NT2/D1 (cell line): ENCODE results near the gene CA9.

Experiments
- DNase-seq: peaks from one replicate; pipeline ENCODE4 v3.0.0-alpha.2; 2011; ENCODE audit warnings: low read depth, low spot score
- H3K27me3 ChIP-seq: 2 replicates; pipeline ENCODE4 v1.6.0; 2011; ENCODE audit warnings: mild to moderate bottlenecking; ENCODE audit not compliant: insufficient read length, insufficient read depth
- H3K36me3 ChIP-seq: 2 replicates; pipeline ENCODE4 v1.6.1; 2011; ENCODE audit warnings: mild to moderate bottlenecking, low read length, mixed read lengths; ENCODE audit not compliant: insufficient read depth, insufficient read length
- H3K4me1 ChIP-seq: 2 replicates; pipeline ENCODE4 v1.5.1; 2011; ENCODE audit not compliant: insufficient read depth, insufficient read length
- H3K4me3 ChIP-seq: 2 replicates; pipeline ENCODE4 v1.5.1; 2011; ENCODE audit warnings: low read depth; ENCODE audit not compliant: insufficient read length
- H3K9ac ChIP-seq: 2 replicates; pipeline ENCODE4 v1.6.0; 2011; ENCODE audit warnings: low read depth; ENCODE audit not compliant: insufficient read length
- H3K9me3 ChIP-seq: 2 replicates; pipeline ENCODE4 v1.5.1; 2011; ENCODE audit warnings: mild to moderate bottlenecking, low read length; ENCODE audit not compliant: insufficient read depth
- SUZ12 ChIP-seq: IDR thresholded peaks from 2 replicates; pipeline ENCODE4 v1.6.1; 2011; ENCODE audit not compliant: insufficient read length, insufficient read depth; ENCODE audit errors: extremely low read depth
- YY1 ChIP-seq: IDR thresholded peaks from 2 replicates; pipeline ENCODE4 v1.6.1; 2011; ENCODE audit not compliant: insufficient read length, insufficient read depth
- ZNF274 ChIP-seq: IDR thresholded peaks from 2 replicates; pipeline ENCODE4 v1.6.1; 2011; ENCODE audit warnings: mild to moderate bottlenecking, low read depth, low read length

CA9 gene

GRCh38 chr9:35664531-35665470 is 8.9 kb upstream of the CA9 start, which contains the start of gene ARHGEF39:
Gene ARHGEF39 (minus strand): TSS chr9:35665195. CDS start chr9:35665169, 26 bp downstream.
- TF ChIP-seq ZNF274 (no peak), SUZ12 (no peak), YY1 (no peak)
- H3K9me3 ChIP-seq, result no peaks in the 10 kb centered on the region
- H3K36me3 ChIP-seq, result peaks cover 45% of the 10 kb centered on the region
- H3K27me3 ChIP-seq, result no peaks in the 10 kb centered on the region
- H3K4me1 ChIP-seq, result peaks cover 12% of the 10 kb centered on the region
- peak within 1 kb of the TSS; percentile 91 for H3K9ac ChIP-seq
- peak; percentile 83 for DNase-seq
- peak within 1 kb of the TSS; percentile 83 for H3K4me3 ChIP-seq

- H3K9ac ChIP-seq, result no peak overlapping the region
- TF ChIP-seq SUZ12, result no peak
- TF ChIP-seq ZNF274, result no peak
- no peak for TF ChIP-seq YY1
- no peaks in the 10 kb centered on the region for H3K27me3 ChIP-seq
- DNase-seq, result no peak
- peak overlapping the region; percentile 83 for H3K4me3 ChIP-seq
- peaks cover 39% of the 10 kb centered on the region for H3K36me3 ChIP-seq
- no peaks in the 10 kb centered on the region for H3K9me3 ChIP-seq
- peaks cover 12% of the 10 kb centered on the region for H3K4me1 ChIP-seq
These were observed 8.3 kb upstream of the CA9 start for GRCh38 chr9:35665471-35665818.

- Histone ChIP-seq H3K36me3 (peaks cover 33% of the 10 kb centered on the region), H3K4me1 (peaks cover 12% of the 10 kb centered on the region), H3K4me3 (no peak overlapping the region), H3K27me3 (no peaks in the 10 kb centered on the region), H3K9ac (no peak overlapping the region), H3K9me3 (no peaks in the 10 kb centered on the region)
- no peak for TF ChIP-seq ZNF274
- TF ChIP-seq YY1, result no peak
- TF ChIP-seq SUZ12, result no peak
- DNase-seq, result no peak
These were observed 7.7 kb upstream of the CA9 start for GRCh38 chr9:35666045-35666444.

- Histone ChIP-seq H3K9me3 (no peaks in the 10 kb centered on the region), H3K4me3 (no peak overlapping the region), H3K27me3 (no peaks in the 10 kb centered on the region), H3K36me3 (peaks cover 28% of the 10 kb centered on the region), H3K9ac (no peak overlapping the region), H3K4me1 (peaks cover 12% of the 10 kb centered on the region)
- no peak for DNase-seq
- TF ChIP-seq SUZ12 (no peak), ZNF274 (no peak), YY1 (no peak)
These were observed 7.2 kb upstream of the CA9 start for GRCh38 chr9:35666549-35666948.

GRCh38 chr9:35667939-35668338 is 5.8 kb upstream of the CA9 start:
- Histone ChIP-seq H3K9me3 (no peaks in the 10 kb centered on the region), H3K9ac (no peak overlapping the region), H3K27me3 (no peaks in the 10 kb centered on the region), H3K4me1 (peaks cover 12% of the 10 kb centered on the region), H3K4me3 (no peak overlapping the region), H3K36me3 (peaks cover 14% of the 10 kb centered on the region)
- TF ChIP-seq YY1, result no peak
- no peak for TF ChIP-seq SUZ12
- no peak for TF ChIP-seq ZNF274
- DNase-seq, result no peak

GRCh38 chr9:35669331-35670145 is 4.2 kb upstream of the CA9 start:
- no peaks in the 10 kb centered on the region for H3K36me3 ChIP-seq
- no peaks in the 10 kb centered on the region for H3K9me3 ChIP-seq
- DNase-seq, result no peak
- H3K27me3 ChIP-seq, result peaks cover 13% of the 10 kb centered on the region
- TF ChIP-seq ZNF274 (no peak), SUZ12 (no peak), YY1 (no peak)
- no peak overlapping the region for H3K4me3 ChIP-seq
- H3K9ac ChIP-seq, result no peak overlapping the region
- peaks cover 7% of the 10 kb centered on the region for H3K4me1 ChIP-seq

GRCh38 chr9:35674025-35674361 is 265 bp downstream of the CA9 start:
- H3K4me3 ChIP-seq, result no peak overlapping the region
- H3K36me3 ChIP-seq, result no peaks in the 10 kb centered on the region
- H3K9ac ChIP-seq, result no peak overlapping the region
- DNase-seq, result no peak
- H3K9me3 ChIP-seq, result no peaks in the 10 kb centered on the region
- TF ChIP-seq YY1 (no peak), SUZ12 (no peak), ZNF274 (no peak)
- peaks cover 15% of the 10 kb centered on the region for H3K27me3 ChIP-seq
- H3K4me1 ChIP-seq, result peaks cover 9% of the 10 kb centered on the region
